Caco-2 (cell line): ENCODE data around the gene MEGF11. TPM values are rescaled to one million over a fixed set of nuclear protein-coding genes. Genes with fewer than 3 reads are reported as not detected.

Source experiments
- BruUV-seq: library from RNA; stranded (reverse); fragments of 400-500 nt; replicated peaks from 2 replicates; lab custom pipeline; 2021; lab: Mats Ljungman, UMichigan
- CTCF ChIA-PET: fragments of 300-600 bp; sonication (Branson Sonifier 250); formaldehyde crosslinking; loops from one replicate; lab custom pipeline; 2022; ENCODE audit warnings: antibody characterized with exemption; lab: Charles Lee
- POLR2A ChIA-PET: fragments of 300-600 bp; sonication (Branson Sonifier 250); formaldehyde crosslinking; loops from one replicate; lab custom pipeline; 2022; ENCODE audit warnings: antibody characterized with exemption; lab: Charles Lee
- DNase-seq, 2 experiments: peaks; one replicate each; pipeline versions ENCODE4 v3.0.0 to v3.0.0-alpha.2; 2020 to 2022
- H3K27me3 ChIP-seq: replicated peaks from 2 replicates; pipeline ENCODE4 v1.6.0; 2011; ENCODE audit warnings: low read length; ENCODE audit not compliant: control insufficient read depth, insufficient read depth
- H3K36me3 ChIP-seq: 2 replicates; pipeline ENCODE4 v1.5.1; 2011; ENCODE audit warnings: low read length; ENCODE audit not compliant: control insufficient read depth, insufficient read depth
- H3K4me1 ChIP-seq: fragments of 250-450 bp; sonication (Bioruptor Pico); 2 replicates; pipeline ENCODE4 v1.5.1; 2020; ENCODE audit warnings: mild to moderate bottlenecking
- H3K4me3 ChIP-seq: 2 replicates; pipeline ENCODE4 v1.5.1; 2011; ENCODE audit warnings: low read depth, mild to moderate bottlenecking, control low read depth, low read length
- H3K9me3 ChIP-seq: fragments of 250-450 bp; sonication (Bioruptor Pico); 2 replicates; pipeline ENCODE4 v1.5.1; 2020; ENCODE audit warnings: mild to moderate bottlenecking, moderate library complexity
- H3K27ac Mint-ChIP-seq: one replicate; pipeline ENCODE4 v1.8.0; 2022; ENCODE audit warnings: mixed read lengths; ENCODE audit not compliant: unreplicated experiment
- H3K27me3 Mint-ChIP-seq: one replicate; pipeline ENCODE4 v1.8.0; 2022; ENCODE audit warnings: mixed read lengths; ENCODE audit not compliant: insufficient read depth, unreplicated experiment
- H3K36me3 Mint-ChIP-seq: one replicate; pipeline ENCODE4 v1.8.0; 2022; ENCODE audit warnings: mild to moderate bottlenecking, mixed read lengths; ENCODE audit not compliant: insufficient read depth, unreplicated experiment
- H3K4me1 Mint-ChIP-seq: one replicate; pipeline ENCODE4 v1.8.0; 2022; ENCODE audit warnings: low read depth, mixed read lengths; ENCODE audit not compliant: unreplicated experiment
- H3K4me3 Mint-ChIP-seq: one replicate; pipeline ENCODE4 v1.8.0; 2022; ENCODE audit warnings: mild to moderate bottlenecking, moderate library complexity, mixed read lengths; ENCODE audit not compliant: unreplicated experiment
- H3K9me3 Mint-ChIP-seq: one replicate; pipeline ENCODE4 v1.8.0; 2022; ENCODE audit warnings: mixed read lengths; ENCODE audit not compliant: unreplicated experiment
- intact Hi-C: fragments of 100-400 bp; cut with micrococcal nuclease; formaldehyde crosslinking; loops from one replicate; pipeline ENCODE4 v1.10.0; 2022; ENCODE audit not compliant: unreplicated experiment
- total RNA-seq: library from RNA; stranded (reverse); gene quantifications from 2 replicates; pipeline ENCODE4 v1.2.3, GENCODE V29; 2022
- TF ChIP-seq, protein P1 (sequence below), 2 experiments: fragments of 200-600 bp in 1 of 2; IDR thresholded peaks; 1 replicate in 1 of 2; 2 replicates in 1 of 2; pipeline versions ENCODE4 v1.5.1 to v1.8.0; 2011 to 2022; ENCODE audit warnings: antibody characterized with exemption in 1 of 2, control low read depth in 1 of 2, inconsistent platforms in 1 of 2, low read depth in 1 of 2, low read length in 1 of 2, mild to moderate bottlenecking in 1 of 2, moderate library complexity in 1 of 2; ENCODE audit not compliant: insufficient read depth in 1 of 2, severe bottlenecking in 1 of 2, unreplicated experiment in 1 of 2

MEGF11 gene
- total RNA-seq, 1 experiment from 2014 or later, result 0.66 TPM

DNA sequence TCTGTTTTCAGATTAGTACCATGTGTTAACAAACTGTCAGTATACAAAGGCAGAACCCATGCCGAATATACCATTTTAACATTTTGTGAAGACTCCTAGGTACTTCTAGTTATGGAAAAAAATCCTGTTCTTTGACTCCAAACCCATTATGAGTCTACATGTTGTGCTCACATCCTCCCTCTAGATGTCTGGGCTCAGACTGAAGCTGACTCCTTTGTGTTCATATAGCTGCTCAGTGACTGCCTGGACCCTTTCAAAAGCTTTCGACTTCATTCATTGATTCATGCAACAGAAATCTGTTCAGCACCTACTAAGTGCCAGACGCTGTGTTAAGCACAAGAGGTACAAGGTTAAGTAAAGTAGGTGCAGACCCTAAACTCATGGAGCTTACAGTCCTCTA, 60.5 kb downstream of the MEGF11 start:
- peaks cover 4% of the 10 kb centered on the region for H3K27me3 Mint-ChIP-seq
- H3K36me3 ChIP-seq, result no peaks in the 10 kb centered on the region
- intact Hi-C loops, result no loop called here
- no peak overlapping the region for H3K27ac Mint-ChIP-seq
- H3K4me1 ChIP-seq, result peaks cover 5% of the 10 kb centered on the region; the same call in 1 of the 2 replicates
- peaks cover 9% of the 10 kb centered on the region for H3K4me1 Mint-ChIP-seq
- no peaks in the 10 kb centered on the region for H3K9me3 Mint-ChIP-seq
- no TSS peak for BruUV-seq
- CTCF ChIA-PET, result interaction anchor here (0.6 kb wide), 1 partner anchor 739 kb away, joined by 4 read pairs; no protein-coding TSS in a partner anchor
- DNase-seq, result no peak
- TF ChIP-seq, protein P1, sequence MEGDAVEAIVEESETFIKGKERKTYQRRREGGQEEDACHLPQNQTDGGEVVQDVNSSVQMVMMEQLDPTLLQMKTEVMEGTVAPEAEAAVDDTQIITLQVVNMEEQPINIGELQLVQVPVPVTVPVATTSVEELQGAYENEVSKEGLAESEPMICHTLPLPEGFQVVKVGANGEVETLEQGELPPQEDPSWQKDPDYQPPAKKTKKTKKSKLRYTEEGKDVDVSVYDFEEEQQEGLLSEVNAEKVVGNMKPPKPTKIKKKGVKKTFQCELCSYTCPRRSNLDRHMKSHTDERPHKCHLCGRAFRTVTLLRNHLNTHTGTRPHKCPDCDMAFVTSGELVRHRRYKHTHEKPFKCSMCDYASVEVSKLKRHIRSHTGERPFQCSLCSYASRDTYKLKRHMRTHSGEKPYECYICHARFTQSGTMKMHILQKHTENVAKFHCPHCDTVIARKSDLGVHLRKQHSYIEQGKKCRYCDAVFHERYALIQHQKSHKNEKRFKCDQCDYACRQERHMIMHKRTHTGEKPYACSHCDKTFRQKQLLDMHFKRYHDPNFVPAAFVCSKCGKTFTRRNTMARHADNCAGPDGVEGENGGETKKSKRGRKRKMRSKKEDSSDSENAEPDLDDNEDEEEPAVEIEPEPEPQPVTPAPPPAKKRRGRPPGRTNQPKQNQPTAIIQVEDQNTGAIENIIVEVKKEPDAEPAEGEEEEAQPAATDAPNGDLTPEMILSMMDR (IDR thresholded peaks at IDR 0.05; ENCODE audit: insufficient read depth in 1 of 2, low read depth in 1 of 2, low read length in 1 of 2, severe bottlenecking in 1 of 2, unreplicated experiment in 1 of 2), result no peak
- no peaks in the 10 kb centered on the region for H3K36me3 Mint-ChIP-seq
- POLR2A ChIA-PET, result no interaction called here
- H3K4me3 Mint-ChIP-seq, result no peak overlapping the region
- H3K9me3 ChIP-seq, result no peaks in the 10 kb centered on the region
- no peak overlapping the region for H3K4me3 ChIP-seq
- no peaks in the 10 kb centered on the region for H3K27me3 ChIP-seq

DNA sequence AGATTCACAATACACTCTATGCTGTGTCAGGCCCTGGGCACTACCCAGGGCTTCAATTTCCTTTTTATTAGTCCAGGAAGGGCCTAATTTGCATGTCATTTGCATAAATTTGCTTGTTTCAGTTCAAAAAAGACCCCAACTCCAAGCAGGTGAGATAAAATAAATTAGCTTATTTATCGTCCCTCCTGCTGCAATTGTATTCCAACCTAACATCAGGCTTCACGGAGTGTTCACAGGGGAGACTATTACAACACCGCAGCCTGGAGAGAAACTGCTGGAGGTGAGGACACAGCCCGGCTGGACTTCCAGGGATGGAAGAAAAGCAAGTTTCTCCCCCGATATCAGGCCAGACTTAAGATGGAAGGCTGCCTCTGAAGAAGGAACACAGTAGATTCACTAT, 62.8 kb downstream of the MEGF11 start:
- Histone ChIP-seq H3K36me3 (no peaks in the 10 kb centered on the region), H3K9me3 (no peaks in the 10 kb centered on the region), H3K4me3 (no peak overlapping the region), H3K27me3 (no peaks in the 10 kb centered on the region), H3K4me1 (no peaks in the 10 kb centered on the region)
- ChIA-PET POLR2A (no interaction called here), CTCF (interaction anchor here (1.0 kb wide), 1 partner anchor 275 kb away, joined by 3 read pairs; no protein-coding TSS in a partner anchor)
- Mint-ChIP-seq H3K4me3 (no peak overlapping the region), H3K27me3 (peaks cover 6% of the 10 kb centered on the region), H3K4me1 (no peaks in the 10 kb centered on the region), H3K9me3 (no peaks in the 10 kb centered on the region), H3K27ac (no peak overlapping the region), H3K36me3 (no peaks in the 10 kb centered on the region)
- no peak for DNase-seq
- no TSS peak for BruUV-seq
- TF ChIP-seq, protein P1 (IDR thresholded peaks at IDR 0.05; ENCODE audit: insufficient read depth in 1 of 2, low read depth in 1 of 2, low read length in 1 of 2, severe bottlenecking in 1 of 2, unreplicated experiment in 1 of 2), result no peak
- intact Hi-C loops, result no loop called here

DNA sequence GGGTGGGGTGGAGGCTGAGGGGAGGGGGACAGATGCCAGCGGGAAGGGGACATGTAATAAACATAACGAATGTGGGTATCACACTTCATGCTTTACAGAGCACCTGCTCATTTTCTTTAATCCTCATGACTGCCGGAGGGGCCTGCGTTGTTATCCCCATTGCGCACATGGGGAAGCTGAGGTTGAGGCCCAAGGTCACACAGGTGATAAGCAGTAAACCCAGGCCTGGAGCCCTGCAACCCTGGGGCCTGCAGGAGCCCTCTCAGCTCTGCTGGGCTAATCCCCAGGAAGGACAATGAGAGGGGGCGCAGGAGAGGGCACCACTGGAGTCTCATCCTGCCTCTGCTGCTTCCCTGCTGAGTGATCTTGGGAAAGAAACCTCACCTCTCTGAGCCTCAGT, 64.3 kb downstream of the MEGF11 start:
- Histone ChIP-seq H3K36me3 (no peaks in the 10 kb centered on the region), H3K27me3 (no peaks in the 10 kb centered on the region), H3K9me3 (no peaks in the 10 kb centered on the region), H3K4me3 (no peak overlapping the region), H3K4me1 (no peaks in the 10 kb centered on the region)
- H3K9me3 Mint-ChIP-seq, result no peaks in the 10 kb centered on the region
- H3K4me1 Mint-ChIP-seq, result no peaks in the 10 kb centered on the region
- POLR2A ChIA-PET, result no interaction called here
- CTCF ChIA-PET, result no interaction called here
- intact Hi-C loops, result no loop called here
- peaks cover 17% of the 10 kb centered on the region for H3K27me3 Mint-ChIP-seq
- no peak overlapping the region for H3K27ac Mint-ChIP-seq
- TF ChIP-seq, protein P1 (IDR thresholded peaks at IDR 0.05; ENCODE audit: insufficient read depth in 1 of 2, low read depth in 1 of 2, low read length in 1 of 2, severe bottlenecking in 1 of 2, unreplicated experiment in 1 of 2), result no peak
- no TSS peak for BruUV-seq
- H3K36me3 Mint-ChIP-seq, result no peaks in the 10 kb centered on the region
- DNase-seq, result no peak
- no peak overlapping the region for H3K4me3 Mint-ChIP-seq
